ENCODE results near the gene PRTG. TPM values are rescaled to one million over a fixed set of nuclear protein-coding genes. Genes with fewer than 3 reads are reported as not detected.

The PRTG gene
- total and polyA plus RNA-seq, 12 donors, result 0.40 to 4.3 (median 2.8) TPM

DNA sequence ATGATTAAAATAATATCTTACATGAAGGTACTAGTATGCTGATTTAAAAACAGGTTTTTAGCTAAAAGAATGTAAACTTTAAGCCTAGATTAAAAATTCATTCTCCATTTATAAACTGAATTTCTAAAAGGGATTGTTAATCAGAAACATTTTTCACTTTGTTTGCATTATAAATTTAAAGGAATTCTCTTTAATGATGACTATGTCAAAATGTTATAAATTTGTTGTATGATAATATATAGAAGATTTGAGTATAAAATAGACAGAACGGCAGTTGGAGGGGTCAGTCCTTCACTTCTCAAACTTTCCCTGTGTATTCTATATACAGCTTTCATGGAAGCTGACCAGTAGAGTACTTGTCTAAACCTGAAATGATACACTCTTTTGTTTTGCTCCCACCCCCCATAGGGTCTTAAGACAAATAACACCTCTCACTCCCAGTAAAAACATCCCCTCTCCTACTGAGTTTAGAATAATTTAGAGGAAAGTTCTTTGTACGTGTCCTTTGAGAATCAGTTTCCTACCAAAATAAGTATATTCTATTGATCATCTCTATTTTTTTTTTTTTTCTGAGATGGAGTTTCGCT lies 90.0 kb downstream of the PRTG start:
- intact Hi-C loops (cut with DNase I), result loop anchor here in 1 of 2 donors (5.0 kb wide), 1 partner anchor 194 kb away; no protein-coding TSS in a partner anchor
- Histone ChIP-seq H3K9me3 (replicated peaks in 1 of 3) (no peaks in the 10 kb centered on the region), H3K27me3 (no peaks in the 10 kb centered on the region), H3K27ac (no peak overlapping the region), H3K36me3 (replicated peaks in 1 of 2) (no peaks in the 10 kb centered on the region), H3K4me3 (no peak overlapping the region), H3K4me1 (replicated peaks in 1 of 2) (no peaks in the 10 kb centered on the region)
- no peak for TF ChIP-seq POLR2A (IDR thresholded peaks at IDR 0.05)
- TF ChIP-seq, protein P1, sequence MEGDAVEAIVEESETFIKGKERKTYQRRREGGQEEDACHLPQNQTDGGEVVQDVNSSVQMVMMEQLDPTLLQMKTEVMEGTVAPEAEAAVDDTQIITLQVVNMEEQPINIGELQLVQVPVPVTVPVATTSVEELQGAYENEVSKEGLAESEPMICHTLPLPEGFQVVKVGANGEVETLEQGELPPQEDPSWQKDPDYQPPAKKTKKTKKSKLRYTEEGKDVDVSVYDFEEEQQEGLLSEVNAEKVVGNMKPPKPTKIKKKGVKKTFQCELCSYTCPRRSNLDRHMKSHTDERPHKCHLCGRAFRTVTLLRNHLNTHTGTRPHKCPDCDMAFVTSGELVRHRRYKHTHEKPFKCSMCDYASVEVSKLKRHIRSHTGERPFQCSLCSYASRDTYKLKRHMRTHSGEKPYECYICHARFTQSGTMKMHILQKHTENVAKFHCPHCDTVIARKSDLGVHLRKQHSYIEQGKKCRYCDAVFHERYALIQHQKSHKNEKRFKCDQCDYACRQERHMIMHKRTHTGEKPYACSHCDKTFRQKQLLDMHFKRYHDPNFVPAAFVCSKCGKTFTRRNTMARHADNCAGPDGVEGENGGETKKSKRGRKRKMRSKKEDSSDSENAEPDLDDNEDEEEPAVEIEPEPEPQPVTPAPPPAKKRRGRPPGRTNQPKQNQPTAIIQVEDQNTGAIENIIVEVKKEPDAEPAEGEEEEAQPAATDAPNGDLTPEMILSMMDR (IDR thresholded peaks at IDR 0.05), result no peak
- 92 to 95% (median 94%) methylated on average over 3 of the region's 3 CpGs for WGBS, 4 donors
- DNase-seq, result no peak

DNA sequence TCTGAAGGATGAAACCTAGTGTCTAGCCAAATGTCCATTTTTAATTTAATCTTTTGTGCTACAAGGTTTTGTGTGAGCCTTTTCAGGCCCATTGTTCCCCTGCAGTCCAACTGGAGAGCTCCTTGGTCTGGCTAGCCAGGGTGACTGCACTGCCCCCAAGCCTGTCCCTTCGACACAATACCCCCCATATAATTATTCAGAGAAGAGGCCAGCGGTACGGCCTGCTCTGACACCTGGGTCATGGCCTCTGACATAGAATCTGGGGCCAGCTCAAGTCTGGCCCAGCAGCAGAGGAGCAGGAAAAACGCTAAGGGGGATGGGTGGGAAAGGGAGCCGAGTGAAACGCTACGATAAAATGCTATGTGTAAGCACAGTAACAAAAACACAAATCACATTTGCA lies 90.6 kb downstream of the PRTG start:
- 76 to 82% (median 78%) methylated on average over 7 of the region's 7 CpGs for WGBS, 4 donors
- intact Hi-C loops (cut with DNase I), result loop anchor here in 1 of 2 donors (5.0 kb wide), 1 partner anchor 195 kb away; no protein-coding TSS in a partner anchor
- TF ChIP-seq, protein P1 (IDR thresholded peaks at IDR 0.05), result no peak
- TF ChIP-seq POLR2A (IDR thresholded peaks at IDR 0.05), result no peak
- no peak for DNase-seq
- no peak overlapping the region for H3K27ac ChIP-seq
- no peaks in the 10 kb centered on the region for H3K36me3 ChIP-seq (replicated peaks in 1 of 2)
- H3K4me1 ChIP-seq (replicated peaks in 1 of 2), result no peaks in the 10 kb centered on the region
- no peak overlapping the region for H3K4me3 ChIP-seq
- no peaks in the 10 kb centered on the region for H3K27me3 ChIP-seq
- no peaks in the 10 kb centered on the region for H3K9me3 ChIP-seq (replicated peaks in 1 of 3)

DNA sequence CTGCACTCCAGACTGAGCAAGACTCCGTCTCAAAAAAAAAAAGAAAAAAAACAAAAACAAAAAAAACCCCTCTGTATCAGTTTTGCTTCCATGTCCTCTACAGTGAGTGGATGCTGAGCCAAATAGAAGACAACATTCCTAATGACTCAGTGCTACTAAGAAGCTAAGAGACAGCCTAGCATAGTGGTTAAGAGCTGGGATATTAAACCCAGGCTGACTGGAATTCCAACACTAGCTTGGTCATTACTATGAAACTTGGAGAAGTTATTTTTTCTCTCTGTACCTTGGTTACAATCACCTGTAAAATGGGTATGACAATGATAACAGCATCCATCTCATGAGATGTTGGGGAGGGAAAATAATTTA lies 93.9 kb downstream of the PRTG start:
- Histone ChIP-seq H3K4me1 (replicated peaks in 1 of 2) (no peaks in the 10 kb centered on the region), H3K27ac (no peak overlapping the region), H3K27me3 (no peaks in the 10 kb centered on the region), H3K36me3 (replicated peaks in 1 of 2) (no peaks in the 10 kb centered on the region), H3K9me3 (replicated peaks in 1 of 3) (no peaks in the 10 kb centered on the region), H3K4me3 (no peak overlapping the region)
- intact Hi-C loops (cut with DNase I), result loop anchor here (5.0 kb wide), 1 partner anchor 148 kb away; no protein-coding TSS in a partner anchor
- WGBS, 4 donors, result 72 to 91% (median 76%) methylated on average over 1 of the region's 1 CpG
- no peak for TF ChIP-seq POLR2A (IDR thresholded peaks at IDR 0.05)
- TF ChIP-seq, protein P1 (IDR thresholded peaks at IDR 0.05), result no peak
- DNase-seq, result no peak

DNA sequence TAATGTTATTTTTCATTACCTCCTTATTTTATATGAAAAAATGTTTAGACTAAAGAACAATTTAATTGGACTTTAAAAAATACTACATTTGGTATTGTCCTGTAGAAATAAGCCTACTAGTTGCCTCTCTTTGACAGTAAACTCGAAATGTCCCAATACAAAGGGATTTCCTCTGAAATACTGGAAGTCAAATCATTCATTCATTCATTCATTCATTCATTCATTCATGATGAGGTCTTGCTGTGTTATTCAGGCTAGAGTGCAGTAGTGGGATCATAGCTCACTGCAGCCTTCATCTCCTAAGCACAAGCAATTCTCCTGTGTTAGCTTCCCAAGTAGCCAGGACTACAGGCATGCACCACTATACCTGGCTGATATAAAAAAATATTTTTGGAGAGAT lies 104.2 kb downstream of the PRTG start:
- H3K36me3 ChIP-seq (replicated peaks in 1 of 2), result no peaks in the 10 kb centered on the region
- no peak for DNase-seq
- WGBS, 4 donors, result 75 to 95% (median 89%) methylated on average over 1 of the region's 1 CpG
- intact Hi-C loops (cut with DNase I), result no loop called here
- no peaks in the 10 kb centered on the region for H3K9me3 ChIP-seq (replicated peaks in 1 of 3)
- H3K27me3 ChIP-seq, result no peaks in the 10 kb centered on the region
- no peak overlapping the region for H3K27ac ChIP-seq
- H3K4me3 ChIP-seq, result no peak overlapping the region
- no peak for TF ChIP-seq POLR2A (IDR thresholded peaks at IDR 0.05)
- TF ChIP-seq, protein P1 (IDR thresholded peaks at IDR 0.05), result no peak
- H3K4me1 ChIP-seq (replicated peaks in 1 of 2), result no peaks in the 10 kb centered on the region

All from adrenal gland (tissue), 12 donors.